GM18868 (cell line): ENCODE data around the gene MNX1.

Experiments used
- ATAC-seq: cut with Tn5 transposase; IDR thresholded peaks from one replicate; pipeline ENCODE4 v1.9.1; 2021; ENCODE audit warnings: mild to moderate bottlenecking, moderate library complexity; ENCODE audit not compliant: unreplicated experiment

The MNX1 gene

GRCh38 chr7:157016352-157017041, 6.0 kb upstream of the MNX1 start:
- peak; percentile 67 for ATAC-seq

- ATAC-seq: no peak
Observed at GRCh38 chr7:157016024-157016351, 5.5 kb upstream of the MNX1 start.

GRCh38 chr7:157014635-157015555, 4.4 kb upstream of the MNX1 start:
- no peak for ATAC-seq

GRCh38 chr7:157013602-157014549, 3.4 kb upstream of the MNX1 start:
- no peak for ATAC-seq

GRCh38 chr7:157013101-157013500, 2.6 kb upstream of the MNX1 start:
- ATAC-seq: no peak

- ATAC-seq: no peak
Observed at GRCh38 chr7:157012113-157012547, 1.7 kb upstream of the MNX1 start.

GRCh38 chr7:157011333-157012112, 1.1 kb upstream of the MNX1 start:
- peak; percentile 12 for ATAC-seq

GRCh38 chr7:157009778-157010587, 480 bp downstream of the MNX1 start:
- peak; percentile 34 for ATAC-seq

GRCh38 chr7:157009170-157009777, 1.2 kb downstream of the MNX1 start:
- no peak for ATAC-seq

- ATAC-seq: no peak
Observed at GRCh38 chr7:157008206-157009169, 2.0 kb downstream of the MNX1 start.

GRCh38 chr7:157007470-157008066, 2.9 kb downstream of the MNX1 start:
- ATAC-seq: no peak

GRCh38 chr7:157006829-157007469, 3.5 kb downstream of the MNX1 start:
- no peak for ATAC-seq

GRCh38 chr7:157006205-157006747, 4.2 kb downstream of the MNX1 start:
- no peak for ATAC-seq

- no peak for ATAC-seq
Observed at GRCh38 chr7:157005456-157006204, 4.8 kb downstream of the MNX1 start.

- ATAC-seq: no peak
Observed at GRCh38 chr7:157004521-157005455, 5.7 kb downstream of the MNX1 start.
